ENCODE measurements around the gene LUZP1. TPM values are rescaled to one million over a fixed set of nuclear protein-coding genes. Genes with fewer than 3 reads are reported as not detected.

The LUZP1 gene
- total RNA-seq, 1 experiment from 2014 or later, result 21.9 TPM

GRCh38 chr1:23116921-23117699 is 51.5 kb downstream of the LUZP1 start:
- DNase-seq (ENCODE audit: low read depth), result no peak

GRCh38 chr1:23116216-23116836 is 52.3 kb downstream of the LUZP1 start:
- DNase-seq (ENCODE audit: low read depth), result no peak

GRCh38 chr1:23114424-23115079 is 54.1 kb downstream of the LUZP1 start:
- no peak for DNase-seq (ENCODE audit: low read depth)

GRCh38 chr1:23111600-23112535 is 56.8 kb downstream of the LUZP1 start:
- no peak for DNase-seq (ENCODE audit: low read depth)

GRCh38 chr1:23110391-23110790 is 58.3 kb downstream of the LUZP1 start:
- no peak for DNase-seq (ENCODE audit: low read depth)

GRCh38 chr1:23108918-23109533 is 59.6 kb downstream of the LUZP1 start:
- DNase-seq (ENCODE audit: low read depth), result no peak

GRCh38 chr1:23103001-23103889 is 65.4 kb downstream of the LUZP1 start:
- no peak for DNase-seq (ENCODE audit: low read depth)

GRCh38 chr1:23102289-23102688 is 66.4 kb downstream of the LUZP1 start:
- peak; percentile 82 for DNase-seq (ENCODE audit: low read depth)

GRCh38 chr1:23101887-23102286 is 66.8 kb downstream of the LUZP1 start:
- no peak for DNase-seq (ENCODE audit: low read depth)

GRCh38 chr1:23101101-23101827 is 67.4 kb downstream of the LUZP1 start:
- DNase-seq (ENCODE audit: low read depth), result peak; percentile 49

GRCh38 chr1:23100074-23100748 is 68.4 kb downstream of the LUZP1 start:
- DNase-seq (ENCODE audit: low read depth), result peak; percentile 97

GRCh38 chr1:23099171-23099536 is 69.5 kb downstream of the LUZP1 start:
- no peak for DNase-seq (ENCODE audit: low read depth)

- DNase-seq (ENCODE audit: low read depth), result peak; percentile 73
Observed at GRCh38 chr1:23098463-23099170, 70.0 kb downstream of the LUZP1 start.

GRCh38 chr1:23097316-23097715 is 71.3 kb downstream of the LUZP1 start:
- DNase-seq (ENCODE audit: low read depth), result no peak

GRCh38 chr1:23092447-23092846 is 76.2 kb downstream of the LUZP1 start:
- no peak for DNase-seq (ENCODE audit: low read depth)

- no peak for DNase-seq (ENCODE audit: low read depth)
Observed at GRCh38 chr1:23091545-23091944, 77.1 kb downstream of the LUZP1 start.

- no peak for DNase-seq (ENCODE audit: low read depth)
Observed at GRCh38 chr1:23090056-23090455, 78.6 kb downstream of the LUZP1 start.

GRCh38 chr1:23088027-23088426 is 80.6 kb downstream of the LUZP1 start:
- DNase-seq (ENCODE audit: low read depth), result no peak
